GM20000 (cell line): Measurements from ENCODE around the gene PITX1.
"Not testable (repeated sequence)": the region's sequence is repeated elsewhere in the genome, so short reads cannot be mapped to it uniquely, and the experiment has no call there.

Experiments used
- DNase-seq: peaks from one replicate; pipeline ENCODE4 v3.0.0; 2012; ENCODE audit warnings: low spot score
- CTCF ChIP-seq: IDR thresholded peaks from 2 replicates; pipeline ENCODE4 v1.5.1; 2012; ENCODE audit warnings: mild to moderate bottlenecking, control low read depth; ENCODE audit errors: extremely low read depth, missing control alignments

Gene PITX1

GRCh38 chr5:135007749-135008363 lies 26.2 kb downstream of the PITX1 start:
- TF ChIP-seq CTCF, result no peak
- DNase-seq, result no peak

GRCh38 chr5:135007305-135007704 lies 26.7 kb downstream of the PITX1 start:
- no peak for DNase-seq
- TF ChIP-seq CTCF, result no peak

DNA sequence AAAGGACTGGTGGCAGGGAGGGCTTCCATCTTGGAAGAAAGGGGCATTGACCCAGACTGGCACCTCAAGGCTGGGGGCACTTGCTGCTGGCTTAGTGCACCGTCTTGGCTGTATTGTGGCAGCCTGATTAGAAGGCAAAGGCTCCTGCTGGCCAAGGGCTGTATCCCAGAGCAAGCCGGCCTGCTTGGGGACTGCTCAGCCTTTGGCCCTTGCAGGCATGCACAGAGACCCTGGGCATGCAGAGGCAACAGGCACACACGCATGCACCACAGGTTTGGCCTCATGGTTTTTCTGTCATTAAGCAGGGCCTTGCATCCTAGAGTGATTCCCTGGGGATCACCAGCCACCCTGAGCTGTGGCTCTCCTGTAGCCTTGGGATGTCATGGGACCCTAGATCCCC lies 29.0 kb downstream of the PITX1 start:
- peak; percentile 2 for DNase-seq
- no peak for TF ChIP-seq CTCF

- no peak for TF ChIP-seq CTCF
- peak; percentile 2 for DNase-seq
Measured at GRCh38 chr5:135004376-135004775, 29.7 kb downstream of the PITX1 start.

DNA sequence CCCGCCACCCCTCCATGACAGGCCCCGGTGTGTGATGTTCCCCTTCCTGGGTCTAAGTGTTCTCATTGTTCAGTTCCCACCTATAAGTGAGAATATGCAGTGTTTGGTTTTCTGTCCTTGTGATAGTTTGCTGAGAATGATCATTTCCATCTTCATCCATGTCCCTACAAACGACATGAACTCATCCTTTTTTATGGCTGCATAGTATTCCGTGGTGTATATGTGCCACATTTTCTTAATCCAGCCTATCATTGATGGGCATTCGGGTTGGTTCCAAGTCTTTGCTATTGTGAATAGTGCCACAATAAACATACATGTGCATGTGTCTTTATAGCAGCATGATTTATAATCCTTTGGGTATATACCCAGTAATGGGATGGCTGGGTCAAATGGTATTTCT lies 36.0 kb downstream of the PITX1 start:
- DNase-seq, result not testable (repeated sequence)

GRCh38 chr5:134997015-134997414 lies 37.0 kb downstream of the PITX1 start:
- no peak for DNase-seq
- TF ChIP-seq CTCF, result no peak

GRCh38 chr5:134995850-134996402 lies 38.1 kb downstream of the PITX1 start:
- no peak for DNase-seq

More at GRCh38 chr5:134995850-134996402, 38.1 kb downstream of the PITX1 start:
- TF ChIP-seq CTCF, result no peak
